Testis (tissue), 3 donors: ENCODE measurements around the gene SMAD3. TPM values are rescaled to one million over a fixed set of nuclear protein-coding genes. Genes with fewer than 3 reads are reported as not detected.

Experiments
- DNase-seq: peaks from one replicate; pipeline ENCODE4 v3.0.0-alpha.2; 2019
- H3K27ac ChIP-seq, 2 donors: fragments of 200-600 bp; sonication (generic); one replicate each; pipeline ENCODE4 v1.5.1; 2019
- H3K27me3 ChIP-seq: fragments of 200-600 bp; sonication (generic); one replicate; pipeline ENCODE4 v1.5.1; 2019
- H3K36me3 ChIP-seq: fragments of 200-600 bp; sonication (generic); one replicate; pipeline ENCODE4 v1.5.1; 2017; ENCODE audit warnings: low read depth; ENCODE audit errors: missing control alignments
- H3K4me1 ChIP-seq: fragments of 200-600 bp; sonication (generic); one replicate; pipeline ENCODE4 v1.5.1; 2019
- H3K4me3 ChIP-seq, 2 donors: fragments of 200-600 bp; sonication (generic); one replicate each; pipeline ENCODE4 v1.5.1; 2017 to 2019
- H3K9me3 ChIP-seq: fragments of 200-600 bp; sonication (generic); one replicate; pipeline ENCODE4 v1.5.1; 2017
- CTCF ChIP-seq, 3 experiments: fragments of 450-650 bp in 2 of 3; fragments of 200-600 bp in 1 of 3; sonication (generic) in 1 of 3; IDR thresholded peaks; one replicate each; pipeline ENCODE4 v1.5.1; 2016 to 2019; ENCODE audit warnings: antibody characterized with exemption in 3 of 3, mild to moderate bottlenecking in 2 of 3, moderate library complexity in 1 of 3
- POLR2A ChIP-seq: fragments of 450-650 bp; IDR thresholded peaks from one replicate; pipeline ENCODE4 v1.6.1; 2017; ENCODE audit warnings: antibody characterized with exemption, mild to moderate bottlenecking, moderate library complexity
- WGBS, 2 donors: methylation state at CpG; one replicate each; pipeline ENCODE4 v1.1.5; 2018; 5-methylcytosine and 5-hydroxymethylcytosine counted together
- intact Hi-C: fragments of 100-400 bp; cut with DNase I; formaldehyde crosslinking; loops from one replicate; pipeline ENCODE4 v1.15.1; 2023; ENCODE audit warnings: low total_unique reads
- polyA plus RNA-seq: library from polyadenylated mRNA; stranded (reverse); fragments of 350-450 nt; fragmentation: Illumina TruSeq; extraction: RNeasy Lipid Tissue Mini Kit (QIAGEN cat#74804); gene quantifications from one replicate; pipeline ENCODE4 v1.2.3, GENCODE V29; 2014; ENCODE audit warnings: low read depth, low replicate concordance; ENCODE audit not compliant: insufficient read depth
- total RNA-seq, 2 donors: library from RNA; depleted of rRNA; stranded (reverse); fragments of >200 nt; gene quantifications; one replicate each; pipeline ENCODE4 v1.2.3, GENCODE V29; 2016

The SMAD3 gene
- total and polyA plus RNA-seq, 3 donors from 2014 or later: 11.4 to 31.6 (median 18.7) TPM

GRCh38 chr15:67114846-67115585, 49.6 kb downstream of the SMAD3 start:
- Histone ChIP-seq H3K4me3 (no peak overlapping the region), H3K27ac (no peak overlapping the region), H3K9me3 (no peaks in the 10 kb centered on the region), H3K36me3 (no peaks in the 10 kb centered on the region), H3K27me3 (no peaks in the 10 kb centered on the region), H3K4me1 (peaks cover 4% of the 10 kb centered on the region)
- DNase-seq: no peak
- intact Hi-C loops: no loop called here
- no peak for TF ChIP-seq CTCF (IDR thresholded peaks at IDR 0.05)
- TF ChIP-seq POLR2A: no peak
- WGBS, 2 donors: 62% methylated on average over 6 of the region's 6 CpGs

GRCh38 chr15:67115586-67115969, 50.2 kb downstream of the SMAD3 start:
- TF ChIP-seq CTCF (IDR thresholded peaks at IDR 0.05) (no peak), POLR2A (no peak)
- 88 to 100% methylated on average over 1 of the region's 1 CpG for WGBS, 2 donors
- Histone ChIP-seq H3K27ac (no peak overlapping the region), H3K4me1 (peaks cover 10% of the 10 kb centered on the region), H3K9me3 (no peaks in the 10 kb centered on the region), H3K36me3 (no peaks in the 10 kb centered on the region), H3K27me3 (no peaks in the 10 kb centered on the region), H3K4me3 (no peak overlapping the region)
- no peak for DNase-seq
- intact Hi-C loops: no loop called here

- H3K4me1 ChIP-seq: peaks cover 21% of the 10 kb centered on the region
- H3K36me3 ChIP-seq: no peaks in the 10 kb centered on the region
- H3K27me3 ChIP-seq: no peaks in the 10 kb centered on the region
- H3K4me3 ChIP-seq: no peak overlapping the region
- H3K9me3 ChIP-seq: no peaks in the 10 kb centered on the region
- WGBS, 2 donors: 90 to 91% methylated on average over 2 of the region's 2 CpGs
- H3K27ac ChIP-seq: no peak overlapping the region
- intact Hi-C loops: no loop called here
- TF ChIP-seq CTCF (IDR thresholded peaks at IDR 0.05) (no peak), POLR2A (no peak)
- no peak for DNase-seq
These were observed 51.3 kb downstream of the SMAD3 start for GRCh38 chr15:67116742-67117141.

GRCh38 chr15:67117370-67117769, 52.0 kb downstream of the SMAD3 start:
- TF ChIP-seq POLR2A (no peak), CTCF (IDR thresholded peaks at IDR 0.05) (no peak)
- H3K27ac ChIP-seq: no peak overlapping the region
- H3K4me1 ChIP-seq: peaks cover 27% of the 10 kb centered on the region
- 56 to 61% methylated on average over 3 of the region's 3 CpGs for WGBS, 2 donors
- H3K27me3 ChIP-seq: no peaks in the 10 kb centered on the region
- H3K36me3 ChIP-seq: no peaks in the 10 kb centered on the region
- no peaks in the 10 kb centered on the region for H3K9me3 ChIP-seq
- intact Hi-C loops: no loop called here
- no peak overlapping the region for H3K4me3 ChIP-seq
- DNase-seq: no peak

- Histone ChIP-seq H3K4me1 (peaks cover 27% of the 10 kb centered on the region), H3K27me3 (no peaks in the 10 kb centered on the region), H3K9me3 (no peaks in the 10 kb centered on the region), H3K27ac (no peak overlapping the region), H3K36me3 (no peaks in the 10 kb centered on the region), H3K4me3 (no peak overlapping the region)
- DNase-seq: no peak
- intact Hi-C loops: no loop called here
- WGBS, 2 donors: 92 to 95% methylated on average over 5 of the region's 5 CpGs
- TF ChIP-seq CTCF (IDR thresholded peaks at IDR 0.05): no peak
- TF ChIP-seq POLR2A: no peak
These were observed 53.4 kb downstream of the SMAD3 start for GRCh38 chr15:67118808-67119207.
